ENCODE data around the gene NAA25. TPM values are rescaled to one million over a fixed set of nuclear protein-coding genes. Genes with fewer than 3 reads are reported as not detected.
"Not testable (repeated sequence)": the region's sequence is repeated elsewhere in the genome, so short reads cannot be mapped to it uniquely, and the experiment has no call there.

Gene NAA25
- total RNA-seq, 2 donors from 2014 or later: 37.0 to 45.7 TPM

DNA sequence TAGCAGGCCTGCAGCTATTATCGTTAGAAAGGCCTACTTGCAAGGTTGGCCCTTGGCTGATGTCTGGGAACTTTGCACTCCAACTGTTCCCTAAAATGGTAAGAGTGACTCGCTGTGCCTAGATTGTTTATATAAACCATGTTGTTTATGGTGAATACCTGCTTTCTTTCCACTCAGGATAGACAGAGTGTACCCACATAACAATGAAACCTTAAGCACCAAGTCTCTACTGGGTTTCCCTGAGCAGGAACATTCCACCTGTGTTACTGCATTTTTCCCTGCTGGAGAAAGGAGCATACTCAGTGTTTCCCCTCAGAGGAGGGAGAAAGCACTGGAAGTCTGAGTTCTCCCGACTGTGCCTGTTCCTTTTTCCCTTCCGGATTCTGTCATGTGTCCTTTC, 62.6 kb downstream of the NAA25 start:
- no peaks in the 10 kb centered on the region for H3K9me3 Mint-ChIP-seq
- H3K27ac Mint-ChIP-seq: no peak overlapping the region
- no peaks in the 10 kb centered on the region for H3K4me1 Mint-ChIP-seq
- no peak for ATAC-seq (replicated peaks)
- no peak overlapping the region for H3K4me3 Mint-ChIP-seq
- no peaks in the 10 kb centered on the region for H3K27me3 Mint-ChIP-seq
- peaks cover 98% of the 10 kb centered on the region for H3K36me3 Mint-ChIP-seq (ENCODE audit: low read depth)

DNA sequence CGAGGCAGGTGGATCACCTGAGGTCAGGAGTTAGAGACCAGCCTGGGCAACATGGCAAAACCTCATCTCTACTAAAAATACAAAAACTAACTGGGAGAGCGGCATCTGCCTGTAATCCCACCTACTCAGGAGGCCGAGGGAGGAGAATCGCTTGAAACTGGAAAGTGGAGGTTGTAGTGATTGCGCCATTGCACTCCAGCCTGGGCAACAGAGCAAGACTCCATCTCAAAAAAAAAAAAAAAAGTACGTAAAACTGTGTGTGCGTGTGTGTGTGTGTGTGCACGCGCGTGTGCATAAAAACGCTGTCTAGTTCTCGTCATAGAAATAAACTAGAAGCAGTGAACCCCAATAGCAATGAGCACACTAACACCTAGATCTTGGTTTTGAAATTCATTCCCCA, 72.0 kb downstream of the NAA25 start:
- H3K27me3 Mint-ChIP-seq: not testable (repeated sequence)
- H3K36me3 Mint-ChIP-seq (ENCODE audit: low read depth): peaks cover 96% of the 10 kb centered on the region

DNA sequence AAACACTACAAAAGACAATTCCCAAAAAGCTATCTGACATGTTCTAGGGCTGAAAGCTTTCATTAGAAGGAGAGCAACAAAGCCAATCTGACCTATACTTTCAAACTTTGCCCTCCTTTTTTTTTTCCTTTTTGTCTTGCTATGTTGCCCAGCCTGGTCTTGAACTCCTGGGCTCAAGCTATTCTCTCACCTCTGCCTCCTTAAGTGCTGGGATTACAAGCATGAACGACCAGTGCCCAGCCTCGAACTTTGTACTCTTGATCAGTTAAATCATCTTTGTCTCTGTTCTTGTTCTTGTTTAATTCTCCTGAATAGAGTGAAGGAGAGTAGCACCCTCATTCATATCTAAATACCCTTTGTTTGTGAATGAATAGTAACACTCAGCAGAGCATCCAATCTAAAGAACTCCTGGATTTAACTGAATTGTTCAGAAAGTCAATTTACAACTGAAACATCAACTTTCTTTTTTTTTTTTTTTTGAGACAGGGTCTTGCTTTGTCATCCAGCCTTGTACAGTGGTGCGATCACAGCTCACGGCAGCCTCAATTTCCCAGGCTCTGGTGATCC, 73.3 kb downstream of the NAA25 start:
- ATAC-seq (replicated peaks): no peak
- peak overlapping the region; percentile 7 for H3K27ac Mint-ChIP-seq
- H3K4me1 Mint-ChIP-seq: no peaks in the 10 kb centered on the region
- no peaks in the 10 kb centered on the region for H3K27me3 Mint-ChIP-seq
- H3K4me3 Mint-ChIP-seq: no peak overlapping the region
- peaks cover 97% of the 10 kb centered on the region for H3K36me3 Mint-ChIP-seq (ENCODE audit: low read depth)
- H3K9me3 Mint-ChIP-seq: no peaks in the 10 kb centered on the region

More for the DNA sequence above, 72.0 kb downstream of the NAA25 start:
- not testable (repeated sequence) for ATAC-seq (replicated peaks); H3K4me3 Mint-ChIP-seq; H3K9me3 Mint-ChIP-seq; H3K4me1 Mint-ChIP-seq
- H3K27ac Mint-ChIP-seq: peak overlapping the region; percentile 58

DNA sequence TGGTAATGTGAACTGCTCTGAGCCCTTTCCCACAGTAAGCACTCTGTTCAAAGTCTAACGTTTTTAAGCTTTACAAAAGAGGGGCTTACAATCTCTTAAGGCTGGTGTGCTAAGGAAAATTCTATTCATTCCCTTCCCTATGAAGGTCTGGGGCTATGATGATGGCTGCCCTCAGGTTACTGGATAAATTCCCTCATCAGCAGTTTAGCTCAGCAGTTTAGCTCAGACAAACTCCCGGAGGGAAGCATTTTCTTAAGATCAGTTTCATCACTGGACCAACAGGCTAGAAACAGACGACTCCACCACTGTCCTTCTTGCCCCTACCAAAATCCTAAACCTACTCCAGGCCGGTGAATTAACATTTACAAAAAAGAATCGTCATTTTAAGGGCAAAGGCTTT, 76.3 kb downstream of the NAA25 start:
- no peak for ATAC-seq (replicated peaks)
- Mint-ChIP-seq H3K27me3 (no peaks in the 10 kb centered on the region), H3K4me1 (peaks cover 4% of the 10 kb centered on the region), H3K4me3 (no peak overlapping the region), H3K36me3 (ENCODE audit: low read depth) (peaks cover 97% of the 10 kb centered on the region), H3K9me3 (no peaks in the 10 kb centered on the region), H3K27ac (peak overlapping the region; percentile 47)

DNA sequence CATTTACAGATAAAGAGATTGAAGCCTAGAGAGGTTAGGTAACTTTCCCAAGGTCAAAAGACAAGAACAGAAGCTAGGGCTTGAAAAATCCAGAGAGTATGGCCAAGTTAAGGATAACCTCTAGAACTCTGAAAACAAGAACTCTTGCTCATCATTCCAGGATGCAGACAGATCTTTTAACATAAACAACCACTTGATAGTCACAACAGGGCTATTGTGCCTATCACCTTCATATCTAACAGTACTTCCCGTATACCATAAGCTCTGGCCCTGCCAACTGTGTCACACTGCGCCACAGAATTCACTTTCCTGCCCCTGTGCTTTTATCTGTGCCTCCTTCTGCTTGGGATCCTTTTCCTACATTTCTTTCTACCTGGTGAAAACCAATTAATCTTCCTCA, 77.1 kb downstream of the NAA25 start:
- no peak overlapping the region for H3K4me3 Mint-ChIP-seq
- H3K36me3 Mint-ChIP-seq (ENCODE audit: low read depth): peaks cover 94% of the 10 kb centered on the region
- H3K4me1 Mint-ChIP-seq: peaks cover 5% of the 10 kb centered on the region
- H3K27ac Mint-ChIP-seq: peak overlapping the region; percentile 70
- no peaks in the 10 kb centered on the region for H3K9me3 Mint-ChIP-seq
- no peaks in the 10 kb centered on the region for H3K27me3 Mint-ChIP-seq
- ATAC-seq (replicated peaks): peak; percentile 35

DNA sequence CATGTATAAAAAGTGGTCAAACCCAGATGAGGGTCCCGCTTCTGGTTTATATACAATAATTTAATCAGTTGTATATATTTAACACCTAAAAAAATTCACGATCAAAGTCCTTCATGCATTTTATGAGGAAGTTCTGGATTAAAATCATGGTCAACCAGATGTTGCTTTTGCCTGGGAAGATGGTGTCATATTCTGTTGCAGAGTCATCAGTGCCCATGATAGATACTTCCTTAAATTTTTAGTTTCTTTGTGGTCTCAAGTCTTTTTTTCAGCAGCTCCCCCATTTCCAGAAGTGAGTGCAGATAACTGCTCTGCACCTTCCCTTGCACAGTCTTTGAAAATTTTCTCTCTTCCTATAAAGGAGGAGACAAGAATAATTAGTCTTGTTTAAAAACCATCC, 79.3 kb downstream of the NAA25 start:
- Mint-ChIP-seq H3K4me3 (no peak overlapping the region), H3K27ac (peak overlapping the region; percentile 41), H3K36me3 (ENCODE audit: low read depth) (peaks cover 92% of the 10 kb centered on the region), H3K9me3 (no peaks in the 10 kb centered on the region), H3K4me1 (peaks cover 11% of the 10 kb centered on the region), H3K27me3 (no peaks in the 10 kb centered on the region)
- ATAC-seq (replicated peaks): no peak

DNA sequence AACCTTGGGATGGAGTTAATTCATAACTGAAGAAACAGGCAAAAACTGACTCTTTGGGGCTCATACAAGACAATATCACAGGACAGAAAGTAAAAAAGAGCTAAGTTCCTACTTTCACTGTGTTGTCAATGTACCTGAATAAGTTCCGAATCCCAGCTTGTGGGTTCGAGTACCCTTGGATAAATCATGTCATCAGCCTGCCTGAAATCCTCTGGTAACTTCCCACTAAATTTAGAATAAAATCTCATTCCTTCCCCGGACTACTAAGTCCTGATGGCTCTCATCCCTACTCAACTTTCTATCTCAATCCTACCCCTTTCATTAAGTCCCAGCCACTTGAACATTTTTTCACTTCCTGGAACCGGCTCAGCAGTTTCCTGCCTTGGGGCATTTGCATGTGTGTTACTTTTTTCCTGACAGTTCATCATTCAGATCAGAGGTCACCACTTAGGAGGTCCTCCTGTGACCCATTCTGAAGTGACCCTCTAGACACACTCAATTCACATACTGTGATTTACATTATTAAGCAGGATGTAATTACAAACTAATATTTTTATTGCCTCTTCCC, 82.7 kb downstream of the NAA25 start:
- Mint-ChIP-seq H3K27me3 (no peaks in the 10 kb centered on the region), H3K9me3 (no peaks in the 10 kb centered on the region), H3K4me1 (peaks cover 11% of the 10 kb centered on the region), H3K36me3 (ENCODE audit: low read depth) (peaks cover 93% of the 10 kb centered on the region), H3K4me3 (peak overlapping the region; percentile 19), H3K27ac (peak overlapping the region; percentile 90)
- no peak for ATAC-seq (replicated peaks)

DNA sequence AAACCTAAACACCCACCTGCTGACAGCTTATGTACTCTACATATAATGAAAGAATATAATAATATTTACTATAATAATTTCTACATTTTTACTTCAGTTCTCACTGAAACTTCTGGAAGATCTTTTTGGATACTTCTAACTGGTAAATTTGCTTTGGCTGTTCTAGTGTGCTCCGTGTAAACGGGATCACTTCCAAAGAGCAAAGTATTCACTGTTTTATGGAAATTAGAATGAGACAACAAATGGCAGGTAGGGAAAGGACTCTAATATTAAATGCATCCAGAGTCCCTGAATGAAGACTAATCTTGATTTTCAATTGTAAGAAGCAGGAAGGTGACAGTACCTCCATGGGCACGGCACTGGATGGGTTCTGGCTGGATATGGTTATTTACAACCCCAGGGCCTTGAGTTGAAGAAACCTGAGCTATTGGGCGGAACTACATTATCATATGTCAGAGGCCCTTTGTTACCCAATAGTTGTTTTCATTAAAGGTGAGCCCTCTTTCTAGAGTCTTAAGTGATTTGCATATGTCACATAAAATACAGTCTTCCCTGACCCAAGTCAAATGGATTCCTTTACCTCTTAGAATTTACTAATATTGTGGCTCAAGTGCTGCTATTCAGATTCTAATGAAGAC, 84.7 kb downstream of the NAA25 start:
- Mint-ChIP-seq H3K36me3 (ENCODE audit: low read depth) (peaks cover 92% of the 10 kb centered on the region), H3K27ac (no peak overlapping the region), H3K9me3 (no peaks in the 10 kb centered on the region), H3K4me1 (peaks cover 14% of the 10 kb centered on the region), H3K27me3 (no peaks in the 10 kb centered on the region), H3K4me3 (no peak overlapping the region)
- no peak for ATAC-seq (replicated peaks)

DNA sequence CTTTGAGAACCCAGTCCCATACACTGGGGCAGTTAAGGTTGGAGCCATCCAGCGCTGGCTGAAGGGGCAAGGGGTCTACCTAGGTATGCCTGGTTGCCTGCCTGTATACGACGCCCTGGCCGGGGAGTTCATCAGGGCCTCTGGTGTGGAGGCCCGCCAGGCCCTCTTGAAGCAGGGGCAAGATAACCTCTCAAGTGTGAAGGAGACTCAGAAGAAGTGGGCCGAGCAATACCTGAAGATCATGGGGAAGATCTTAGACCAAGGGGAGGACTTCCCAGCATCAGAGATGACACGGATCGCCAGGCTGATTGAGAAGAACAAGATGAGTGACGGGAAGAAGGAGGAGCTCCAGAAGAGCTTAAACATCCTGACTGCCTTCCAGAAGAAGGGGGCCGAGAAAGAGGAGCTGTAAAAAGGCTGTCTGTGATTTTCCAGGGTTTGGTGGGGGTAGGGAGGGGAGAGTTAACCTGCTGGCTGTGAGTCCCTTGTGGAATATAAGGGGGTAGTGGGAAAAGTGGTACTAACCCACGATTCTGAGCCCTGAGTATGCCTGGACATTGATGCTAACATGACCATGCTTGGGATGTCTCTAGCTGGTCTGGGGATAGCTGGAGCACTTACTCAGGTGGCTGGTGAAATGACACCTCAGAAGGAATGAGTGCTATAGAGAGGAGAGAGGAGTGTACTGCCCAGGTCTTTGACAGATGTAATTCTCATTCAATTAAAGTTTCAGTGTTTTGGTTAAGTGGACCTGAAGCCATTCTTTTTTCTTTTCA, 86.2 kb downstream of the NAA25 start:
- no peaks in the 10 kb centered on the region for H3K9me3 Mint-ChIP-seq

DNA sequence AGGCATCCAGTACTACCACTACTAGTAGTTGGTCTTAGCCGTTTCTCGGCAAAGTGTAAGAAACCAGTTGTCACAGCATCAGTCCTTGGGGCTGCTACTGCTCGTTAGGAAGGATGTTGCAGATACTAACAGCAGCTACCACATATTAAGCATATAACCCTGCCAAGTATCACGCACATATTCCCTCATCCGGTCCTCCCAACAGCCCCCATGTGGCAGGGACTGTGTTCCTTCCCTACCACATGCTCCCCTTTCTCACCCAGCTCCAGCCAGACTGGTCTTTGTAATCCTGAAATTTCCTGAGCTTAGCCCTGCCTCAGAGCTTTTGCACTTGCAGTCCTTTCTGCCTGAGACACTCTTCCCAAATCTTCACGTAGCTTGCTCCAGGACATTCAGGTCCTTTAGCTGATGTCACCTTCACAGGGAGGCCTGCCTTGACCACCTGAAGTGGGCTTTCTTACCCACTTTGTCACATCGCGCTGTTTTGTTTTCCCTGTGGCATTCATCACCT, 87.6 kb downstream of the NAA25 start:
- ATAC-seq (replicated peaks): no peak
- no peaks in the 10 kb centered on the region for H3K9me3 Mint-ChIP-seq
- no peaks in the 10 kb centered on the region for H3K27me3 Mint-ChIP-seq
- H3K36me3 Mint-ChIP-seq (ENCODE audit: low read depth): peaks cover 96% of the 10 kb centered on the region
- no peak overlapping the region for H3K4me3 Mint-ChIP-seq
- no peak overlapping the region for H3K27ac Mint-ChIP-seq
- peaks cover 18% of the 10 kb centered on the region for H3K4me1 Mint-ChIP-seq

More for the DNA sequence above, 86.2 kb downstream of the NAA25 start:
- peak overlapping the region; percentile 46 for H3K27ac Mint-ChIP-seq
- peaks cover 92% of the 10 kb centered on the region for H3K36me3 Mint-ChIP-seq (ENCODE audit: low read depth)
- peaks cover 15% of the 10 kb centered on the region for H3K4me1 Mint-ChIP-seq
- no peak overlapping the region for H3K4me3 Mint-ChIP-seq
- no peak for ATAC-seq (replicated peaks)
- no peaks in the 10 kb centered on the region for H3K27me3 Mint-ChIP-seq

DNA sequence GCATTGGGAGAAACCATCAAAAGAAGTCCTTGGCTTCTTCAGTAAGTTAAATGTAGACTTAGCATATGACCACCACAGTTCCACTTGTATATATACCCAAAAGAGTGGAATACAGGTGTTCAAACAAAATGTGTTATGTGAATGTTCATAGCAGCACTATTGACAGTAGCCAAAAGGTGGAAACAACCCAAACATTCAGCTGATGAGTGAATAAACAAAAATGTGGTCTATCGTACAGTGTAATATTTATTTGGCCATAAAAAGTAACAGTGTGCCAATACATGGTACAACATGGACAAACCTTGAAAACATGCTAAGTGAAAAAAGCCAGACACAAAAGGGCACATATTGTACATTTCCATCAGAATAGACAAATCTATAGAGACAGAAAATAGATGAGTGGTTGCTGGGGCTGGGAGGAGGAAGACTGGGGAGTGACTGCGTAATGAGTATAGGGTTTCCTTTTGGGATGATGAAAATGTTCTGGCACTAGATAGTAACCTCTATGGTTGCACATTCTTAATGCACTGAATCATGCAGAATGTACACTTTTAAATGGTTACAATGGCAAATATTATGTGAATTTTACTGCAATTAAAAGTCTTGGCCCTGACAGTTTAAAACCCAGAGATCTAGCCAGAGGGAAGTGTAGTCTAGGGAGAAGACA, 89.9 kb downstream of the NAA25 start:
- Mint-ChIP-seq H3K27me3 (no peaks in the 10 kb centered on the region), H3K27ac (peak overlapping the region; percentile 65), H3K4me1 (peaks cover 27% of the 10 kb centered on the region), H3K36me3 (ENCODE audit: low read depth) (peaks cover 90% of the 10 kb centered on the region), H3K4me3 (no peak overlapping the region), H3K9me3 (no peaks in the 10 kb centered on the region)
- ATAC-seq (replicated peaks): no peak

DNA sequence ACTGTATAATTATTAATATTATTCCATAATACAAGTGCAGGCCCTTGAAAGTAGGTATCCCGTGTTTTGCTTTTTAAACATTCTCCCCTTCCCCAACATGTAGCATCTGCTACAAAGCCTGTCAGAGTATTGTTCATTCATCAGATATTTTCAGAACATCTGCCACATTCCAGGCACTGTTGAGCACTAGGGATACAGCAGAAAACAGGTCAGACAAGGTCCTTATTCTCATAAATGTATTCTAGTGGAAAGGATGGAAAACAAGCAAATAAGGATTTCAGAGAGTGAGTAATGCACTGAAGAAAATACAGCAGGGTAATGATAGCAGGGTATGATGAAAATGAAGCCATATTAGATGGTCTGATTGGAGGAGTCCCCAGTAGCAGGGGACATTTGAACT, 91.5 kb downstream of the NAA25 start:
- no peak for ATAC-seq (replicated peaks)
- Mint-ChIP-seq H3K9me3 (no peaks in the 10 kb centered on the region), H3K4me1 (peaks cover 29% of the 10 kb centered on the region), H3K4me3 (no peak overlapping the region), H3K27ac (no peak overlapping the region), H3K27me3 (no peaks in the 10 kb centered on the region), H3K36me3 (ENCODE audit: low read depth) (peaks cover 79% of the 10 kb centered on the region)

DNA sequence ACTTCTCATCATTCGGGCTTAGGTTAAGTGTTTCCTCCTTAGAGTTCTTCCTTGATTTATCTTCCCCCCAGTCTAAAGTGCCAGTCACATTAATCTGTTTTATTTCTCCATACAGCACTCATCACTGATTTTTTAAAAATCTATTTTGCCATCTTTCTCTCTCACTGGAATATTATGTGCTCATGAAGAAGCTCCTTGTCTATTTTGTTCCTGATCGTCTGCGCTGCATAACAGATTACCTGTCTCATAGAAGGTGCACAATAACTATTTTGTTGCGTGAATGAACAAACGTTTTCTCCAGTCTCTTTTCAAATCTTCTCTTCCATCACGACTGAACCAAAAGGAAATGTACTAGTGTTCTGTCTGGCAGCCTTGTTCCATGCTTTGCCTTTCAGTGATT, 92.6 kb downstream of the NAA25 start:
- no peak for ATAC-seq (replicated peaks)
- Mint-ChIP-seq H3K27me3 (no peaks in the 10 kb centered on the region), H3K4me1 (peaks cover 40% of the 10 kb centered on the region), H3K36me3 (ENCODE audit: low read depth) (peaks cover 78% of the 10 kb centered on the region), H3K9me3 (no peaks in the 10 kb centered on the region), H3K4me3 (peak overlapping the region; percentile 96), H3K27ac (peak overlapping the region; percentile 41)
